ENCODE data around the gene SPEG. TPM values are rescaled to one million over a fixed set of nuclear protein-coding genes. Genes with fewer than 3 reads are reported as not detected.

The SPEG gene
- total RNA-seq, 1 experiment from 2014 or later = 30.7 TPM

DNA sequence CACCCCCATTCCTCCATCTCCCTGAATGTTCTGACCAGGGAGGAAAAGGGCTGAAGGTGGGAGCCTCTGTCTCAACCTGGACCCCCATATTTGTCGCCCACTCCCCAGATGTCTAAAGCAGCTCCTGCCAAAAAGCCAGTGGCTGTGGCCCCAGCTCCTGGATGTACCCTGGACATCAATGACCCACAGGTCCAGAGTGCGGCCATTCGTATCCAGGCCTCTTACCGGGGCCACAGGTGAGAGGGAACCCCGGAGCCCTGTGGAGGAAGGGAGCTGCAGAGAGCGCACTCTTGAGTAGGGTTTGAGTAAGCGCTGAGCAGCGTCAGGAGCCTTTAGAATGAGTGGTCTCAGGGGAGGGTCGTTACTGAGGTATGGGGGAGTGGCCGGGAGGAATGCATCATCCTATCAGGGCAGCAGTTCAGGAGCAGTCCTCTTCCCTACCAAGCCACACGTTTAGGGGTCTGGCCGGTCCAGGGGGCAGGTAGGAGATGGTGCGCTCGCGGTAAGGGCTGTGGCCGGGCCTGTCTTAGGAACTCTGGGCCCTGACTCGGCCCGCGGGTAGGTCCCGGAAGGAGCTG, 61.7 kb downstream of the SPEG start:
- H3K4me3 ChIP-seq (ENCODE audit: low read length) = no peak overlapping the region
- POLR2A ChIA-PET (ENCODE audit: unreplicated experiment) = no interaction called here
- ATAC-seq = no peak

DNA sequence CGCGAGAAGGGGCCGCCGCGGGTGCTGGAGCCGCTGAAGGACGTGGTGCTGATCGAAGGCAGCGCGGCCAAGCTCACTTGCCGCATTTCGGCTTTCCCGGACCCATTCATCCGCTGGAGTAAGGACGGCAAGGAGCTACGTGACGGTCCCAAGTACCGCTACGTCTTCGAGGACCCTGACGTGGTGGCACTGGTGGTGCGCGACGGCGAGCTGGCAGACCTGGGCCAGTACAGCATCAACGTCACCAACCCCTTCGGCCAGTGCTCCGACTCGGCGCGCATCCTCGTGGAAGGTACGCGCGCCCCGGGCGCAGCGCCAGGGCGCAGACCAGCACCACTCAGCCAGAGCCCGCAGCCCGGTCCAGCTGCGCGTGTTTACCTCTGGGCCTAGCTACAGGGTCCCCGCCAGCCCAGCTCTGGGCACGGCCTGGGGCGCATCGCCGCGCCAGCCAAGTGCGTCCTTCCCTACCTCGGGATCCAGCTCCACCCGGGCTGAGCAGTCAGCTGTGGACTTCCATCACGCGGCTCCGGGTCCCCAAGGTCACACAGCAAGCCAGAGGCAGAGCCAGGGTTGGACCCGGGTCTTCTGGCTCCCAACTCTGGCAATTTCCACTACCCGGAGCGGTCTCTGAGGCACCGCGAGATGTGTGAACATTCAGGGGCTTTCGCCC, 62.3 kb downstream of the SPEG start:
- H3K4me3 ChIP-seq (ENCODE audit: low read length) = peak overlapping the region; percentile 85; the same call in 1 of the 2 replicates
- no peaks in the 10 kb centered on the region for H4K20me1 ChIP-seq (ENCODE audit: low read length)
- H3K4me1 ChIP-seq (ENCODE audit: insufficient read depth, low read length) = peaks cover 21% of the 10 kb centered on the region
- H3K36me3 ChIP-seq (ENCODE audit: low read depth, low read length) = no peaks in the 10 kb centered on the region
- H3K79me2 ChIP-seq (ENCODE audit: low read length) = peaks cover 16% of the 10 kb centered on the region
- DNase-seq (no peak), ATAC-seq (no peak)
- H3K9me2 ChIP-seq (replicated peaks; ENCODE audit: low read length) = no peaks in the 10 kb centered on the region
- TF ChIP-seq EZH2 (IDR thresholded peaks at IDR 0.05; ENCODE audit: low read length, unreplicated experiment) (no peak), EZH2phosphoT487 (IDR thresholded peaks at IDR 0.05; ENCODE audit: borderline replicate concordance, low read length) (no peak)
- TF ChIP-seq, protein P1, sequence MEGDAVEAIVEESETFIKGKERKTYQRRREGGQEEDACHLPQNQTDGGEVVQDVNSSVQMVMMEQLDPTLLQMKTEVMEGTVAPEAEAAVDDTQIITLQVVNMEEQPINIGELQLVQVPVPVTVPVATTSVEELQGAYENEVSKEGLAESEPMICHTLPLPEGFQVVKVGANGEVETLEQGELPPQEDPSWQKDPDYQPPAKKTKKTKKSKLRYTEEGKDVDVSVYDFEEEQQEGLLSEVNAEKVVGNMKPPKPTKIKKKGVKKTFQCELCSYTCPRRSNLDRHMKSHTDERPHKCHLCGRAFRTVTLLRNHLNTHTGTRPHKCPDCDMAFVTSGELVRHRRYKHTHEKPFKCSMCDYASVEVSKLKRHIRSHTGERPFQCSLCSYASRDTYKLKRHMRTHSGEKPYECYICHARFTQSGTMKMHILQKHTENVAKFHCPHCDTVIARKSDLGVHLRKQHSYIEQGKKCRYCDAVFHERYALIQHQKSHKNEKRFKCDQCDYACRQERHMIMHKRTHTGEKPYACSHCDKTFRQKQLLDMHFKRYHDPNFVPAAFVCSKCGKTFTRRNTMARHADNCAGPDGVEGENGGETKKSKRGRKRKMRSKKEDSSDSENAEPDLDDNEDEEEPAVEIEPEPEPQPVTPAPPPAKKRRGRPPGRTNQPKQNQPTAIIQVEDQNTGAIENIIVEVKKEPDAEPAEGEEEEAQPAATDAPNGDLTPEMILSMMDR (conservative IDR thresholded peaks at IDR 0.05; ENCODE audit: low read depth, low read length) = no peak
- no TSS peak for BruUV-seq (replicated peaks)
- H2AFZ ChIP-seq (ENCODE audit: low read length) = peak overlapping the region; percentile 96
- H3K27me3 ChIP-seq (ENCODE audit: low read length) = no peaks in the 10 kb centered on the region
- no peaks in the 10 kb centered on the region for H3F3A ChIP-seq (ENCODE audit: low read length, unreplicated experiment)
- no peak overlapping the region for H3K27ac ChIP-seq (ENCODE audit: low read length)
- no peaks in the 10 kb centered on the region for H3K9me3 ChIP-seq (ENCODE audit: low read length)
- intact Hi-C loops (cut with micrococcal nuclease) = loop anchor here (5.0 kb wide), 1 partner anchor 110 kb away; the partner anchor contains the start of gene DNPEP
- CTCF ChIA-PET = no interaction called here
- POLR2A ChIA-PET (ENCODE audit: unreplicated experiment) = interaction anchor here (0.9 kb wide), 2 partner anchors 44 to 109 kb away, joined by 4 to 14 read pairs; partner anchors contain the start of gene DNPEP
- H3K4me2 ChIP-seq (ENCODE audit: low read length) = peak overlapping the region; percentile 95
- H3K9ac ChIP-seq (ENCODE audit: low read length) = no peak overlapping the region

More for the DNA sequence above, 61.7 kb downstream of the SPEG start:
- H3F3A ChIP-seq (ENCODE audit: low read length, unreplicated experiment) = no peaks in the 10 kb centered on the region
- no peak overlapping the region for H3K4me2 ChIP-seq (ENCODE audit: low read length)
- DNase-seq = no peak
- peaks cover 21% of the 10 kb centered on the region for H3K4me1 ChIP-seq (ENCODE audit: insufficient read depth, low read length)
- H3K9me3 ChIP-seq (ENCODE audit: low read length) = no peaks in the 10 kb centered on the region
- CTCF ChIA-PET = interaction anchor here (0.7 to 2.4 kb wide), 5 partner anchors 12 to 34 kb away, joined by 3 to 47 read pairs (median 12); no protein-coding TSS in a partner anchor
- H2AFZ ChIP-seq (ENCODE audit: low read length) = no peak overlapping the region
- H4K20me1 ChIP-seq (ENCODE audit: low read length) = no peaks in the 10 kb centered on the region
- H3K9ac ChIP-seq (ENCODE audit: low read length) = no peak overlapping the region
- H3K36me3 ChIP-seq (ENCODE audit: low read depth, low read length) = no peaks in the 10 kb centered on the region
- TF ChIP-seq EZH2 (IDR thresholded peaks at IDR 0.05; ENCODE audit: low read length, unreplicated experiment) = no peak
- TF ChIP-seq, protein P1 (conservative IDR thresholded peaks at IDR 0.05; ENCODE audit: low read depth, low read length) = no peak
- TF ChIP-seq EZH2phosphoT487 (IDR thresholded peaks at IDR 0.05; ENCODE audit: borderline replicate concordance, low read length) = no peak
- no TSS peak for BruUV-seq (replicated peaks)
- H3K9me2 ChIP-seq (replicated peaks; ENCODE audit: low read length) = no peaks in the 10 kb centered on the region
- H3K79me2 ChIP-seq (ENCODE audit: low read length) = peaks cover 16% of the 10 kb centered on the region
- no peaks in the 10 kb centered on the region for H3K27me3 ChIP-seq (ENCODE audit: low read length)
- intact Hi-C loops (cut with micrococcal nuclease) = loop anchor here (5.0 kb wide), 1 partner anchor 109 kb away; the partner anchor contains the start of gene DNPEP
- H3K27ac ChIP-seq (ENCODE audit: low read length) = no peak overlapping the region

All from PC-3 (cell line).